ENCODE results near the gene RGS3.

Gene RGS3

DNA sequence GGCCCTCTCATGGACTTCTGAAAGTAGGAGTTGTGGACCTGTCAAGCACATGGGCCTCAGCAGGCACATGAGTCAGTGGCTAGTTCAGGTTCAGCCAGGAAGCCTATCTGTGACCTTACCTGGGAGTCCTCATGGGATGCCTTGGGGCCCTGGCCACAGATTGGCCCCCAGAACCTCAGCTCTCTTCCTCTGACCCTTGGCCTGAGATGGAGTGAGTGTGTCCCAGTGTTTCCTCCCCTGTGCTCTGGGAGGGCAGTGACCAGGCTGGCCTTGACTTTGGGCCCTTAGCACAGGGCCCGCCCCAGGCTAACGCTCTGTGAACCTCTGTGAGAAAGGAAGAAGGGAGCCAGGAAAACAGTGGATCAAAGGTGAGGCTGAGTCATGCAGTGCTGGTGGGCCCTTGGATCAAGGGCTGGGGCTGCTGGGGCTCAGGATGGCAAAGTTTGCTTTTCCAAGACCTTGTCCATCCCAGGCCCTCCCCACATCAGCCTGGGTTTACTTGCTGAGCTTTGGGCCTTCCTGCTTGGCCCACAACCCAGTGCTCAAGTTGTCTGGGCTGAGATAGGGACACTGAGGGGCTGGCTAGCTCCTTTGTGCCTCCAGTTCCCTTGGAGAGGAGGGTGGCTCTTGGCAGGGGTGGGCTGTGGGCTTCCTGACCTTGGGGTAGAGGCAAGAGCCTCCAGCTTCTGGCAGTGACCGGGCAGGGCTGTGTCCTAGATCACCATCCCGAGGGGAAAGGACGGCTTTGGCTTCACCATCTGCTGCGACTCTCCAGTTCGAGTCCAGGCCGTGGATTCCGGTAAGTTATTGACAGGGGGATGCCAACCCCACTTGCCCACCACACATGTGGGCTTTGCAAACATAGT lies 41.4 kb downstream of the RGS3 start:
- peaks cover 3% of the 10 kb centered on the region for H3K4me1 ChIP-seq (ENCODE audit: control insufficient read depth, insufficient read depth, low read length)
- H3K4me2 ChIP-seq (ENCODE audit: low read length) = no peak overlapping the region
- H3K9ac ChIP-seq (ENCODE audit: low read depth, low read length) = no peak overlapping the region
- no peaks in the 10 kb centered on the region for H3K36me3 ChIP-seq (ENCODE audit: insufficient read depth, low read length)
- no peaks in the 10 kb centered on the region for H3K27me3 ChIP-seq (ENCODE audit: control insufficient read depth, insufficient read depth, low read length)
- no peaks in the 10 kb centered on the region for H3K9me3 ChIP-seq (replicated peaks; ENCODE audit: low read length)
- no peak overlapping the region for H3K4me3 ChIP-seq (ENCODE audit: low read length)

DNA sequence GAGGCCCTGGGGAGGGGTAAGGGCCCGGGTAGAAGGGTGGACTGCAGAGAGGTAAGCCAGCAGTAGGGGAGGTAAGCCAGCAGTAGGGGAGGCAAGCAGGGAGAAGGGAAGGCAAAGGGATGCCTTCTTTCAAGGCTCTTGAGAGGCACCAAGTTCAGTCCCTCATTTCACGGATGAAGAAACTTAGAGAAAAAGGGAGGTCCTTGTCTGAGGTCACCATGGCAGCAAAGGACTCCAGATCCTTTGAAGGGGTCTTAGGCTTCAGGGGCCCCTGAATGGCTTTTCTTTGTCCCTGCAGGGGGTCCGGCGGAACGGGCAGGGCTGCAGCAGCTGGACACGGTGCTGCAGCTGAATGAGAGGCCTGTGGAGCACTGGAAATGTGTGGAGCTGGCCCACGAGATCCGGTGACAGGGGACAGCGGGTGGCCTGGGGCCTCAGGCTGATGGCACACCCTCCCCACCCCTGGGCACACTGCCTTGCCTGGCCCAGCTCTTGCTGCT lies 42.6 kb downstream of the RGS3 start:
- Histone ChIP-seq H3K27me3 (ENCODE audit: control insufficient read depth, insufficient read depth, low read length) (no peaks in the 10 kb centered on the region), H3K4me3 (ENCODE audit: low read length) (no peak overlapping the region), H3K36me3 (ENCODE audit: insufficient read depth, low read length) (no peaks in the 10 kb centered on the region), H3K9me3 (replicated peaks; ENCODE audit: low read length) (no peaks in the 10 kb centered on the region), H3K4me1 (ENCODE audit: control insufficient read depth, insufficient read depth, low read length) (peaks cover 3% of the 10 kb centered on the region), H3K4me2 (ENCODE audit: low read length) (no peak overlapping the region), H3K9ac (ENCODE audit: low read depth, low read length) (no peak overlapping the region)

GRCh38 chr9:113507256-113507655 lies 43.7 kb downstream of the RGS3 start:
- Histone ChIP-seq H3K9me3 (replicated peaks; ENCODE audit: low read length) (no peaks in the 10 kb centered on the region), H3K4me3 (ENCODE audit: low read length) (no peak overlapping the region), H3K4me2 (ENCODE audit: low read length) (no peak overlapping the region), H3K36me3 (ENCODE audit: insufficient read depth, low read length) (no peaks in the 10 kb centered on the region), H3K9ac (ENCODE audit: low read depth, low read length) (no peak overlapping the region), H3K4me1 (ENCODE audit: control insufficient read depth, insufficient read depth, low read length) (peaks cover 8% of the 10 kb centered on the region), H3K27me3 (ENCODE audit: control insufficient read depth, insufficient read depth, low read length) (no peaks in the 10 kb centered on the region)

GRCh38 chr9:113508111-113508749 lies 44.7 kb downstream of the RGS3 start:
- H3K36me3 ChIP-seq (ENCODE audit: insufficient read depth, low read length) = no peaks in the 10 kb centered on the region
- H3K9me3 ChIP-seq (replicated peaks; ENCODE audit: low read length) = no peaks in the 10 kb centered on the region
- peaks cover 11% of the 10 kb centered on the region for H3K4me1 ChIP-seq (ENCODE audit: control insufficient read depth, insufficient read depth, low read length)
- H3K27me3 ChIP-seq (ENCODE audit: control insufficient read depth, insufficient read depth, low read length) = no peaks in the 10 kb centered on the region
- no peak overlapping the region for H3K4me3 ChIP-seq (ENCODE audit: low read length)
- no peak overlapping the region for H3K9ac ChIP-seq (ENCODE audit: low read depth, low read length)
- H3K4me2 ChIP-seq (ENCODE audit: low read length) = no peak overlapping the region

GRCh38 chr9:113509463-113509862 lies 45.9 kb downstream of the RGS3 start:
- Histone ChIP-seq H3K27me3 (ENCODE audit: control insufficient read depth, insufficient read depth, low read length) (no peaks in the 10 kb centered on the region), H3K4me2 (ENCODE audit: low read length) (no peak overlapping the region), H3K36me3 (ENCODE audit: insufficient read depth, low read length) (no peaks in the 10 kb centered on the region), H3K4me3 (ENCODE audit: low read length) (no peak overlapping the region), H3K4me1 (ENCODE audit: control insufficient read depth, insufficient read depth, low read length) (peaks cover 11% of the 10 kb centered on the region), H3K9ac (ENCODE audit: low read depth, low read length) (no peak overlapping the region), H3K9me3 (replicated peaks; ENCODE audit: low read length) (no peaks in the 10 kb centered on the region)

DNA sequence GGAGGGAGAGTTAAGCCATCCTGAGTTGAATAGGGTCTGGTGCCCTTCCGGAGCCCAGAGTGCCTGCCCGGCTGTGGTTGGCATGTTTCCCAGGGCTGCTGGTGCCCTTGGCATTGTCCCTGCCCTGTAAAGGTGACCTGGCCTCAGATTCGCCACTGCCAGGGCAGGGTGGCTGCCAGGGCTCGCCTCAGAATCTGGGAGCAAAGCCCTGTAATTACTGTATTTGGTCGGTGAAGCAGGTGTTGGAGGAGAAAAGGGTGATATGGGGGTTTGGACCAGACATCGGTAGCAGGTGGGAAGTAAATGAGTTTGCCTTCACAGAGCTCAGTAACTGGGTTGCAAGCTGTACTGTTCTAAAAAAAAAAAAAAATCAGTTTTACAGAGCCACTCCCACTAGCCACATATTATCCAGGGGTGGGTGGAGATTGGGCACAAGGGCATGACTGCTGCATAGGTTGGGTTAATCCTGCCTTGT lies 47.6 kb downstream of the RGS3 start:
- Histone ChIP-seq H3K9me3 (replicated peaks; ENCODE audit: low read length) (no peaks in the 10 kb centered on the region), H3K27me3 (ENCODE audit: control insufficient read depth, insufficient read depth, low read length) (no peaks in the 10 kb centered on the region), H3K36me3 (ENCODE audit: insufficient read depth, low read length) (no peaks in the 10 kb centered on the region), H3K4me1 (ENCODE audit: control insufficient read depth, insufficient read depth, low read length) (peaks cover 11% of the 10 kb centered on the region), H3K9ac (ENCODE audit: low read depth, low read length) (no peak overlapping the region), H3K4me3 (ENCODE audit: low read length) (no peak overlapping the region), H3K4me2 (ENCODE audit: low read length) (no peak overlapping the region)

GRCh38 chr9:113511856-113512761 lies 48.6 kb downstream of the RGS3 start:
- Histone ChIP-seq H3K9me3 (replicated peaks; ENCODE audit: low read length) (no peaks in the 10 kb centered on the region), H3K9ac (ENCODE audit: low read depth, low read length) (no peak overlapping the region), H3K4me3 (ENCODE audit: low read length) (no peak overlapping the region), H3K4me2 (ENCODE audit: low read length) (no peak overlapping the region), H3K36me3 (ENCODE audit: insufficient read depth, low read length) (no peaks in the 10 kb centered on the region), H3K27me3 (ENCODE audit: control insufficient read depth, insufficient read depth, low read length) (no peaks in the 10 kb centered on the region), H3K4me1 (ENCODE audit: control insufficient read depth, insufficient read depth, low read length) (peaks cover 11% of the 10 kb centered on the region)

- Histone ChIP-seq H3K27me3 (ENCODE audit: control insufficient read depth, insufficient read depth, low read length) (no peaks in the 10 kb centered on the region), H3K9me3 (replicated peaks; ENCODE audit: low read length) (no peaks in the 10 kb centered on the region), H3K36me3 (ENCODE audit: insufficient read depth, low read length) (no peaks in the 10 kb centered on the region), H3K4me1 (ENCODE audit: control insufficient read depth, insufficient read depth, low read length) (peaks cover 11% of the 10 kb centered on the region), H3K9ac (ENCODE audit: low read depth, low read length) (no peak overlapping the region), H3K4me3 (ENCODE audit: low read length) (no peak overlapping the region), H3K4me2 (ENCODE audit: low read length) (no peak overlapping the region)
Measured at GRCh38 chr9:113513111-113513510, 49.6 kb downstream of the RGS3 start.

DNA sequence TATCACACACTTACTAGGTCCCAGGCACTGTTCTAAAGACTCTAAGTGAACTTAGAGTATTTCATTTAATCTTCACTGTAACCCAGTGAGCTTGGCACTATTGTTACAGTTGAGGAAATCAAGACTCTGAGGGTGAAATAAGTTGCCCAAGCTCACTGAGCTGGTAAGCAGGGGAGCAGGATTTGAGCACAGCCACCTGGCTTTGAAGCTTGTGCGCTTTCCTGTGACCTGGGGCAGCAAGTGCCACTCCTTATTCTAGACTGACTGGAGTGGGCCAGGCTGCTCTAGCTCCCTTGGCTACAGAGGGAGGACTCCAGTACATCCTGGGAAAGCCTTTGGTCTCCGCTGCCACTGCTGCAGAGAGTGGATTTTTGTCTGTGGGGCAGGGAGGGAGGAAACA lies 50.0 kb downstream of the RGS3 start:
- H3K4me3 ChIP-seq (ENCODE audit: low read length) = no peak overlapping the region
- H3K9ac ChIP-seq (ENCODE audit: low read depth, low read length) = no peak overlapping the region
- H3K4me2 ChIP-seq (ENCODE audit: low read length) = no peak overlapping the region
- no peaks in the 10 kb centered on the region for H3K27me3 ChIP-seq (ENCODE audit: control insufficient read depth, insufficient read depth, low read length)
- no peaks in the 10 kb centered on the region for H3K9me3 ChIP-seq (replicated peaks; ENCODE audit: low read length)
- no peaks in the 10 kb centered on the region for H3K36me3 ChIP-seq (ENCODE audit: insufficient read depth, low read length)
- H3K4me1 ChIP-seq (ENCODE audit: control insufficient read depth, insufficient read depth, low read length) = peaks cover 9% of the 10 kb centered on the region

DNA sequence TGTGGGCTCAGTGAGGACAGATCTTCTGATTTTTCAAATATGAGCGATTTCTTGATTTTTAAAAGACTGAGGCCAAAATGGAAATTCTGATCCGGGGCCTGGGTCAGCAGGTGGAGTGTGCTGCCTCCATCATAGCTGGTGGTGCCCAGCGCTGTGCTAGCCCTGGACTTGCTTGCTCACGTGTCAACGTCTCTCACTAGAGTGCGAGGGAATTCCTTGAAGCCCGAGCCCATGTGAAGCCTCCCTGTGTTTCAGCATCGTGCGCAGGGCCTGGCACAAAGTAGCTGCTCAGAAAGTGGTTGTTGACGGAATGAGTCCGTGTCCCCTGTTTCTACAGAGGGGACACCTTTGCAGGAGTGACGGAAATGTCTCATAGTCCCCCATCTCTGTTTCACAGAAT lies 50.5 kb downstream of the RGS3 start:
- no peak overlapping the region for H3K4me3 ChIP-seq (ENCODE audit: low read length)
- no peaks in the 10 kb centered on the region for H3K27me3 ChIP-seq (ENCODE audit: control insufficient read depth, insufficient read depth, low read length)
- no peak overlapping the region for H3K9ac ChIP-seq (ENCODE audit: low read depth, low read length)
- peaks cover 9% of the 10 kb centered on the region for H3K4me1 ChIP-seq (ENCODE audit: control insufficient read depth, insufficient read depth, low read length)
- no peaks in the 10 kb centered on the region for H3K9me3 ChIP-seq (replicated peaks; ENCODE audit: low read length)
- H3K36me3 ChIP-seq (ENCODE audit: insufficient read depth, low read length) = no peaks in the 10 kb centered on the region
- no peak overlapping the region for H3K4me2 ChIP-seq (ENCODE audit: low read length)

DNA sequence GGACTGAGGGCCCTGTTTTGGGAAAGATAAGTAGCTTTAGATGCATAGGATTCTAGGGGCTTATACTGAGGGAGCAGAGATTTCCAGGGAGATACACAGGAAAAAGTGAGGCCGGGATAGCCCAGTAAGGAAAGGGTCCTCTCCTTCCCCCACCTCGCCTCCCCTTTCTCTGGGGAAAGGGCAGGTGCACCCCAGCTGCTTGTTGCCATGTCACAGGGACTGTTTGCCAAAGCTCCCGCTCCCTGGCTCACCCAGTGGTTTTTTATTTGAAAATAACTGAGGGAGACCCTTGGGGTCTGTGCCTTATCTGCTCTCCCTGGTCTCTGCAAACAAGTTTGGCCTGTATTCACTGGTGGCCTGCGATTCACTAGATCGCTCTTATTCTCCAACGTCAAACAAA lies 51.2 kb downstream of the RGS3 start:
- no peaks in the 10 kb centered on the region for H3K27me3 ChIP-seq (ENCODE audit: control insufficient read depth, insufficient read depth, low read length)
- no peaks in the 10 kb centered on the region for H3K9me3 ChIP-seq (replicated peaks; ENCODE audit: low read length)
- H3K4me2 ChIP-seq (ENCODE audit: low read length) = no peak overlapping the region
- H3K4me1 ChIP-seq (ENCODE audit: control insufficient read depth, insufficient read depth, low read length) = peaks cover 11% of the 10 kb centered on the region
- H3K4me3 ChIP-seq (ENCODE audit: low read length) = no peak overlapping the region
- no peaks in the 10 kb centered on the region for H3K36me3 ChIP-seq (ENCODE audit: insufficient read depth, low read length)
- no peak overlapping the region for H3K9ac ChIP-seq (ENCODE audit: low read depth, low read length)

Data from skeletal muscle satellite cell (primary cell).